Mesothelial cell of epicardium (in vitro differentiated cells): ENCODE results near the gene DDR2. TPM values are rescaled to one million over a fixed set of nuclear protein-coding genes. Genes with fewer than 3 reads are reported as not detected.
"Not testable (repeated sequence)": the region's sequence is repeated elsewhere in the genome, so short reads cannot be mapped to it uniquely, and the experiment has no call there.

Source experiments
- DNase-seq, 2 experiments: peaks; one replicate each; pipeline ENCODE4 v3.0.0; 2021; ENCODE audit warnings: low spot score in 2 of 2; ENCODE audit not compliant: unreplicated experiment in 2 of 2
- H3K27ac Mint-ChIP-seq: 2 replicates; pipeline ENCODE4 v1.8.0; 2021; ENCODE audit warnings: mixed read lengths
- H3K27me3 Mint-ChIP-seq: 2 replicates; pipeline ENCODE4 v1.8.0; 2021; ENCODE audit warnings: low read depth, mixed read lengths
- H3K36me3 Mint-ChIP-seq: 2 replicates; pipeline ENCODE4 v1.8.0; 2021; ENCODE audit warnings: mixed read lengths
- H3K4me1 Mint-ChIP-seq: 2 replicates; pipeline ENCODE4 v1.8.0; 2021; ENCODE audit warnings: mixed read lengths
- H3K4me3 Mint-ChIP-seq: 2 replicates; pipeline ENCODE4 v1.8.0; 2021; ENCODE audit warnings: mild to moderate bottlenecking, moderate library complexity, mixed read lengths
- H3K9me3 Mint-ChIP-seq: 2 replicates; pipeline ENCODE4 v1.8.0; 2021; ENCODE audit warnings: mixed read lengths
- CTCF ChIP-seq: fragments of 200-600 bp; sonication (generic); IDR thresholded peaks from one replicate; pipeline ENCODE4 v1.5.0; 2021; ENCODE audit warnings: antibody characterized with exemption; ENCODE audit not compliant: unreplicated experiment
- total RNA-seq: library from RNA; stranded (reverse); gene quantifications from 3 replicates; pipeline ENCODE4 v1.2.1, GENCODE V29; 2021

The DDR2 gene
- total RNA-seq, 1 donor from 2014 or later = 58.1 TPM

- Mint-ChIP-seq H3K27me3 (no peaks in the 10 kb centered on the region), H3K9me3 (no peaks in the 10 kb centered on the region), H3K4me1 (no peaks in the 10 kb centered on the region), H3K36me3 (no peaks in the 10 kb centered on the region), H3K4me3 (no peak overlapping the region), H3K27ac (no peak overlapping the region)
- DNase-seq = no peak
- no peak for TF ChIP-seq CTCF
These were observed 101.0 kb downstream of the DDR2 start for GRCh38 chr1:162733336-162733590.

DNA sequence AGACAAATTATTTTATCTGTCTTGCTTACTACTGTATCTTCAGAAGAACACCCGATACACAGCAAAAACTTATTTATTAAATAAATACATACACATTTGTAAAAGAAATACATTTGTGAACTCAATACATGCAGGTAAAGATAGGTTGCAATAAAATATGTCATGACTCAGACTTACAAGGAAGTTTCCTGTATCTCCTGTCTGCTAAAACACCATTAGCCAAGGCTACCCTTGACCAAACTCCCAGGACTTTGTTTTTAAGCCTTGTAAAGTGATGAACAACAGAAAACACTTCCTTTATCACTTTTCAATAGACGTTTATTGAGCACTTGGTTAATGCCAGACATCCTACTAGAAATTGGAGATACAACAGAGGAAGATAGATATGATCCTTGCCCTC lies 101.8 kb downstream of the DDR2 start:
- Mint-ChIP-seq H3K9me3 (no peaks in the 10 kb centered on the region), H3K4me3 (no peak overlapping the region), H3K4me1 (no peaks in the 10 kb centered on the region), H3K36me3 (no peaks in the 10 kb centered on the region), H3K27ac (no peak overlapping the region), H3K27me3 (no peaks in the 10 kb centered on the region)
- no peak for TF ChIP-seq CTCF
- DNase-seq = no peak

DNA sequence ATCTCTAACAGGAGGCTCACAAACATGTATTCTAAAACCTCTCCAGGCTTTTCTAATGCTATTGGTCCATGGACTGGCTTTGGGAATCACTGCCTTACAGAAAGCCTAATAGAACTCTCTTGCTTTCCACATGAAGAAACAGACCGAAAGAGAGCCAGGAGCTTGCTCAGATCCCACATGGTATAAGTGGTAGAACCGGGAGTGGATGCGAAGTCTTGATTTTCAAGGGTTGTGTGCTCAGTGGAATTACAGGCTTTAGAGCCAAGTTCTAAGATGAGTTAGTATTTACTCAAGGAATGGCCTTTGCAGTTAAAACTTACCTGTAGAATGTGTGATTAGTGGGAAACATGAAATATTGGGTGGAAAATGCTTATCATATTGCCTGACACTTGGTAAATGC lies 103.9 kb downstream of the DDR2 start:
- Mint-ChIP-seq H3K27ac (no peak overlapping the region), H3K9me3 (no peaks in the 10 kb centered on the region)
- DNase-seq = no peak

GRCh38 chr1:162736633-162737067 lies 104.4 kb downstream of the DDR2 start:
- H3K36me3 Mint-ChIP-seq = no peaks in the 10 kb centered on the region
- TF ChIP-seq CTCF = no peak
- no peak for DNase-seq

More for the DNA sequence above, 103.9 kb downstream of the DDR2 start:
- Mint-ChIP-seq H3K36me3 (no peaks in the 10 kb centered on the region), H3K27me3 (no peaks in the 10 kb centered on the region), H3K4me3 (no peak overlapping the region), H3K4me1 (no peaks in the 10 kb centered on the region)
- no peak for TF ChIP-seq CTCF

GRCh38 chr1:162740755-162741154 lies 108.5 kb downstream of the DDR2 start:
- no peaks in the 10 kb centered on the region for H3K27me3 Mint-ChIP-seq
- no peak for TF ChIP-seq CTCF
- no peak for DNase-seq
- H3K4me3 Mint-ChIP-seq = no peak overlapping the region
- H3K36me3 Mint-ChIP-seq = peaks cover 14% of the 10 kb centered on the region
- H3K4me1 Mint-ChIP-seq = no peaks in the 10 kb centered on the region
- no peak overlapping the region for H3K27ac Mint-ChIP-seq
- peaks cover 11% of the 10 kb centered on the region for H3K9me3 Mint-ChIP-seq

More at GRCh38 chr1:162736633-162737067, 104.4 kb downstream of the DDR2 start:
- no peaks in the 10 kb centered on the region for H3K4me1 Mint-ChIP-seq
- no peak overlapping the region for H3K4me3 Mint-ChIP-seq
- no peaks in the 10 kb centered on the region for H3K27me3 Mint-ChIP-seq
- no peaks in the 10 kb centered on the region for H3K9me3 Mint-ChIP-seq
- H3K27ac Mint-ChIP-seq = no peak overlapping the region

- Mint-ChIP-seq H3K27me3 (no peaks in the 10 kb centered on the region), H3K4me3 (no peak overlapping the region), H3K9me3 (peaks cover 11% of the 10 kb centered on the region), H3K27ac (no peak overlapping the region), H3K36me3 (peaks cover 19% of the 10 kb centered on the region), H3K4me1 (no peaks in the 10 kb centered on the region)
- TF ChIP-seq CTCF = no peak
- DNase-seq = no peak
These were observed 109.3 kb downstream of the DDR2 start for GRCh38 chr1:162741574-162741973.

DNA sequence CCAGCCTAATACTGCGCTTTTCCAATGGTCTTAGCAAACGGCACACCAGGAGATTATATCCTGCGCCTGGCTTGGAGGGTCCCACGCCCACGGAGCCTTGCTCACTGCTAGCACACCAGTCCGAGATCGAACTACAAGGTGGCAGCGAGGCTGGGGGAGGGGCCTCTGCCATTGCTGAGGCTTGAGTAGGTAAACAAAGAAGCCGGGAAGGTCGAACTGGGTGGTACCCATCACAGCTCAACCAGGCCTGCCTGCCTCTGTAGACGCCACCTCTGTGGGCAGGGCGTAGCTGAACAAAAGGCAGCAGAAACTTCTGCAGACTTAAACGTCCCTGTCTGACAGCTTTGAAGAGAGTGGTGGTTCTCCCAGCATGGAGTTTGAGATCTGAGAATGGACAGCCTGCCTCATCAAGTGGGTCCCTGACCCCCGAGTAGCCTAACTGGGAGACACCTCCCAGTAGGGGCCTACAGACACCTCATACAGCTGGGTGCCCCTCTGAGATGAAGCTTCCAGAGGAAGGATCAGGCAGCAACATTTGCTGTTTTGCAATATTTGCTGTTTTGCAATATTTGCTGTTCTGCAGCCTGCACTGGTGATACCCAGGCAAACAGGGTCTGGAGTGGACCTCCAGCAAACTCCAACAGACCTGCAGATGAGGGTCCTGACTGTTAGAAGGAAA lies 114.1 kb downstream of the DDR2 start:
- peaks cover 24% of the 10 kb centered on the region for H3K36me3 Mint-ChIP-seq
- not testable (repeated sequence) for H3K27ac Mint-ChIP-seq, H3K4me1 Mint-ChIP-seq, DNase-seq, H3K27me3 Mint-ChIP-seq, H3K4me3 Mint-ChIP-seq
- peaks cover 34% of the 10 kb centered on the region for H3K9me3 Mint-ChIP-seq
